Caco-2 (cell line): ENCODE data around the gene SLC4A4. TPM values are rescaled to one million over a fixed set of nuclear protein-coding genes. Genes with fewer than 3 reads are reported as not detected.

Experiments
- BruUV-seq: library from RNA; stranded (reverse); fragments of 400-500 nt; replicated peaks from 2 replicates; lab custom pipeline; 2021; lab: Mats Ljungman, UMichigan
- CTCF ChIA-PET: fragments of 300-600 bp; sonication (Branson Sonifier 250); formaldehyde crosslinking; loops from one replicate; lab custom pipeline; 2022; ENCODE audit warnings: antibody characterized with exemption; lab: Charles Lee
- POLR2A ChIA-PET: fragments of 300-600 bp; sonication (Branson Sonifier 250); formaldehyde crosslinking; loops from one replicate; lab custom pipeline; 2022; ENCODE audit warnings: antibody characterized with exemption; lab: Charles Lee
- DNase-seq, 2 experiments: peaks; one replicate each; pipeline versions ENCODE4 v3.0.0 to v3.0.0-alpha.2; 2020 to 2022
- H3K27me3 ChIP-seq: replicated peaks from 2 replicates; pipeline ENCODE4 v1.6.0; 2011; ENCODE audit warnings: low read length; ENCODE audit not compliant: control insufficient read depth, insufficient read depth
- H3K36me3 ChIP-seq: 2 replicates; pipeline ENCODE4 v1.5.1; 2011; ENCODE audit warnings: low read length; ENCODE audit not compliant: control insufficient read depth, insufficient read depth
- H3K4me1 ChIP-seq: fragments of 250-450 bp; sonication (Bioruptor Pico); 2 replicates; pipeline ENCODE4 v1.5.1; 2020; ENCODE audit warnings: mild to moderate bottlenecking
- H3K4me3 ChIP-seq: 2 replicates; pipeline ENCODE4 v1.5.1; 2011; ENCODE audit warnings: low read depth, mild to moderate bottlenecking, control low read depth, low read length
- H3K9me3 ChIP-seq: fragments of 250-450 bp; sonication (Bioruptor Pico); 2 replicates; pipeline ENCODE4 v1.5.1; 2020; ENCODE audit warnings: mild to moderate bottlenecking, moderate library complexity
- H3K27ac Mint-ChIP-seq: one replicate; pipeline ENCODE4 v1.8.0; 2022; ENCODE audit warnings: mixed read lengths; ENCODE audit not compliant: unreplicated experiment
- H3K27me3 Mint-ChIP-seq: one replicate; pipeline ENCODE4 v1.8.0; 2022; ENCODE audit warnings: mixed read lengths; ENCODE audit not compliant: insufficient read depth, unreplicated experiment
- H3K36me3 Mint-ChIP-seq: one replicate; pipeline ENCODE4 v1.8.0; 2022; ENCODE audit warnings: mild to moderate bottlenecking, mixed read lengths; ENCODE audit not compliant: insufficient read depth, unreplicated experiment
- H3K4me1 Mint-ChIP-seq: one replicate; pipeline ENCODE4 v1.8.0; 2022; ENCODE audit warnings: low read depth, mixed read lengths; ENCODE audit not compliant: unreplicated experiment
- H3K4me3 Mint-ChIP-seq: one replicate; pipeline ENCODE4 v1.8.0; 2022; ENCODE audit warnings: mild to moderate bottlenecking, moderate library complexity, mixed read lengths; ENCODE audit not compliant: unreplicated experiment
- H3K9me3 Mint-ChIP-seq: one replicate; pipeline ENCODE4 v1.8.0; 2022; ENCODE audit warnings: mixed read lengths; ENCODE audit not compliant: unreplicated experiment
- intact Hi-C: fragments of 100-400 bp; cut with micrococcal nuclease; formaldehyde crosslinking; loops from one replicate; pipeline ENCODE4 v1.10.0; 2022; ENCODE audit not compliant: unreplicated experiment
- total RNA-seq: library from RNA; stranded (reverse); gene quantifications from 2 replicates; pipeline ENCODE4 v1.2.3, GENCODE V29; 2022
- TF ChIP-seq, protein P1 (sequence below), 2 experiments: fragments of 200-600 bp in 1 of 2; IDR thresholded peaks; 1 replicate in 1 of 2; 2 replicates in 1 of 2; pipeline versions ENCODE4 v1.5.1 to v1.8.0; 2011 to 2022; ENCODE audit warnings: antibody characterized with exemption in 1 of 2, control low read depth in 1 of 2, inconsistent platforms in 1 of 2, low read depth in 1 of 2, low read length in 1 of 2, mild to moderate bottlenecking in 1 of 2, moderate library complexity in 1 of 2; ENCODE audit not compliant: insufficient read depth in 1 of 2, severe bottlenecking in 1 of 2, unreplicated experiment in 1 of 2

The SLC4A4 gene
- total RNA-seq, 1 experiment from 2014 or later = 0.29 TPM

DNA sequence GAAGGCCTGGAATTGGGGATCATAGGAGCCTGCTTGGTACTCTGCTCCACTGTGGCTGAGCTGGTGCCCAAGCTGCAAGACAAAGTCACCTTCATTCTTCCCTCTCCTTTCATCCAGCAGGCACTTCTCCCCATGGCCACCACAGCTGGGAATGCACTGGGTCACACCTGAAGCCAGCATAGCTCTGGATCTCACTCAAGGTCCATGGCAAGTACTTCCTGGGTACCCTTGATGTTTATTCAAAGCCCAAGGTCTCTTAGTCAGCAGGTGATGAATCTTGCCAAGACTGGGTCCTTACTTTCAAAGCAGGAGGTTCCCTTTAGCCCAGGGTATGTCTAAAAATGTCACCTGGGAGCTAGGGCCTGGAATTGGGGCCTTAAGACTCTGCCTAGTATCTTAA is 4.9 kb upstream of the SLC4A4 start:
- POLR2A ChIA-PET = no interaction called here

DNA sequence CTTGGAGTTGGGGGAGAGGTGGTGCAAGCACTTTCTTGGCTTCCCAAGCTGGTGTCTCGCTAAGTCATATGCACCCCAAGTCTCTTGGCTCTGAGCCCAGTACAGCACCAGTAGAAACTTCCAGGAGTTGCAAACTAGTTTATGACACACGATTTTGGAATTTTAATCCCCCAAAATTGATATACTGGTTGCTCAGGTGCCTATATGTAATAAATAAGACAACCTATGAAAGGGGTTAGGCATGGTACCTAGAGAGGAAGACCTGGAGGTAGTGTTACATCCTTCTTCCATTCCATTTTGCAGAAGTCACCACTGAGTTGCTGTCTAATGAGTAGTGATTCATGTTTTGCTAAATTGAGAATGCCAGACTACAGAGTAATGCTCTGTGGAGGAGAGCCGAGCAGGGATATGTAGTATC is 4.3 kb upstream of the SLC4A4 start:
- H3K4me3 Mint-ChIP-seq = no peak overlapping the region
- TF ChIP-seq, protein P1, sequence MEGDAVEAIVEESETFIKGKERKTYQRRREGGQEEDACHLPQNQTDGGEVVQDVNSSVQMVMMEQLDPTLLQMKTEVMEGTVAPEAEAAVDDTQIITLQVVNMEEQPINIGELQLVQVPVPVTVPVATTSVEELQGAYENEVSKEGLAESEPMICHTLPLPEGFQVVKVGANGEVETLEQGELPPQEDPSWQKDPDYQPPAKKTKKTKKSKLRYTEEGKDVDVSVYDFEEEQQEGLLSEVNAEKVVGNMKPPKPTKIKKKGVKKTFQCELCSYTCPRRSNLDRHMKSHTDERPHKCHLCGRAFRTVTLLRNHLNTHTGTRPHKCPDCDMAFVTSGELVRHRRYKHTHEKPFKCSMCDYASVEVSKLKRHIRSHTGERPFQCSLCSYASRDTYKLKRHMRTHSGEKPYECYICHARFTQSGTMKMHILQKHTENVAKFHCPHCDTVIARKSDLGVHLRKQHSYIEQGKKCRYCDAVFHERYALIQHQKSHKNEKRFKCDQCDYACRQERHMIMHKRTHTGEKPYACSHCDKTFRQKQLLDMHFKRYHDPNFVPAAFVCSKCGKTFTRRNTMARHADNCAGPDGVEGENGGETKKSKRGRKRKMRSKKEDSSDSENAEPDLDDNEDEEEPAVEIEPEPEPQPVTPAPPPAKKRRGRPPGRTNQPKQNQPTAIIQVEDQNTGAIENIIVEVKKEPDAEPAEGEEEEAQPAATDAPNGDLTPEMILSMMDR (IDR thresholded peaks at IDR 0.05; ENCODE audit: insufficient read depth in 1 of 2, low read depth in 1 of 2, low read length in 1 of 2, severe bottlenecking in 1 of 2, unreplicated experiment in 1 of 2) = no peak
- intact Hi-C loops = no loop called here
- ChIA-PET POLR2A (no interaction called here), CTCF (no interaction called here)
- H3K27me3 ChIP-seq = no peaks in the 10 kb centered on the region
- H3K36me3 Mint-ChIP-seq = no peaks in the 10 kb centered on the region
- H3K4me3 ChIP-seq = no peak overlapping the region
- no peak for DNase-seq
- H3K9me3 ChIP-seq = no peaks in the 10 kb centered on the region
- no peak overlapping the region for H3K27ac Mint-ChIP-seq
- no peaks in the 10 kb centered on the region for H3K9me3 Mint-ChIP-seq
- no peaks in the 10 kb centered on the region for H3K27me3 Mint-ChIP-seq
- H3K4me1 ChIP-seq = no peaks in the 10 kb centered on the region
- H3K36me3 ChIP-seq = no peaks in the 10 kb centered on the region
- H3K4me1 Mint-ChIP-seq = no peaks in the 10 kb centered on the region
- BruUV-seq = no TSS peak

More for the DNA sequence above, 4.9 kb upstream of the SLC4A4 start:
- Histone ChIP-seq H3K36me3 (no peaks in the 10 kb centered on the region), H3K4me1 (no peaks in the 10 kb centered on the region), H3K9me3 (no peaks in the 10 kb centered on the region), H3K4me3 (no peak overlapping the region), H3K27me3 (no peaks in the 10 kb centered on the region)
- no peak overlapping the region for H3K27ac Mint-ChIP-seq
- CTCF ChIA-PET = no interaction called here
- no TSS peak for BruUV-seq
- H3K36me3 Mint-ChIP-seq = no peaks in the 10 kb centered on the region
- H3K4me1 Mint-ChIP-seq = no peaks in the 10 kb centered on the region
- intact Hi-C loops = no loop called here
- H3K9me3 Mint-ChIP-seq = no peaks in the 10 kb centered on the region
- no peak for DNase-seq
- TF ChIP-seq, protein P1 (IDR thresholded peaks at IDR 0.05; ENCODE audit: insufficient read depth in 1 of 2, low read depth in 1 of 2, low read length in 1 of 2, severe bottlenecking in 1 of 2, unreplicated experiment in 1 of 2) = no peak
- no peak overlapping the region for H3K4me3 Mint-ChIP-seq
- no peaks in the 10 kb centered on the region for H3K27me3 Mint-ChIP-seq

DNA sequence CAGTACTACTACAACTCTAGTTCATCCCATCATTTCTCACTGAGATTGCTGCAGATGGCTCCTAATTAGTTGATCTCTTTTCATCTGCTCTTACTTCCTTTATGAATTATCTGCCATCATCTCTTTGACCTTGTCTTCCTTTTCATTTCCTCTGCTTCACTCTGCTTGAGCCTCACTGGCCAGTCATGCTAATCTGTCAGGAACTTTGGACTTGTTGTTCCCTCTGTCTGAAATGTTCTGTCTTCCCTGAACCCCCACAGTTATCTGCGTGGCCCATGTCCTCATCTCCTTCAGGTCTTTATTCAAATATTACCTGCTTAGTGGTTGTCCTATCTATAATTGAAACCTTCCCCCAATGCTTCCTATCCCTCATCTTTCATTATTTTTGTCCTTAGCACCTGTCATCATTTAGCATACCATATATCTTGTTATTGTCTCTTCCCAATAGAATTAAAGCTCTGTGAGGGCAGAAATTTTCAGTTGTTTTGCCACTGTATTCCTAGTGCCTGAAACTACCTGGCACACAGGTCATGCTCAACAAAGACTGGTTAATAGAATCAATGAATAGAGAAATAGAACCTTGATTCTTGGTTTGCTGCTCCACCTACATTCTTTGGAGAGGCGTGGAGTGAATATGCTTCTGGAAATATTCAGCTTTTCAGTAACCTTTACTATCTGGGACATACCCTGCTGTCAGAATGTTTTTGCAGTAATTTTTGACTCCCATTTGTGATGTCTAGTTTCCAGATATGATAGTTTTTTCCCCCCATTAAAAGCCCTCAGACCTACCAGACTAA is 5.0 kb downstream of the SLC4A4 start:
- no peak for DNase-seq
- CTCF ChIA-PET = no interaction called here
- intact Hi-C loops = no loop called here
- H3K27me3 ChIP-seq = no peaks in the 10 kb centered on the region
- Mint-ChIP-seq H3K27me3 (no peaks in the 10 kb centered on the region), H3K4me1 (peaks cover 7% of the 10 kb centered on the region), H3K4me3 (no peak overlapping the region), H3K36me3 (no peaks in the 10 kb centered on the region), H3K9me3 (no peaks in the 10 kb centered on the region), H3K27ac (no peak overlapping the region)
- no peaks in the 10 kb centered on the region for H3K36me3 ChIP-seq
- BruUV-seq = no TSS peak
- 0 out of 2 replicates have a peak, but pooled peaks cover 4% of the 10 kb centered on the region for H3K4me1 ChIP-seq
- TF ChIP-seq, protein P1 (IDR thresholded peaks at IDR 0.05; ENCODE audit: insufficient read depth in 1 of 2, low read depth in 1 of 2, low read length in 1 of 2, severe bottlenecking in 1 of 2, unreplicated experiment in 1 of 2) = no peak
- H3K9me3 ChIP-seq = no peaks in the 10 kb centered on the region
- POLR2A ChIA-PET = no interaction called here
- H3K4me3 ChIP-seq = no peak overlapping the region
